ENCODE results near the gene SLC6A12. TPM values are rescaled to one million over a fixed set of nuclear protein-coding genes. Genes with fewer than 3 reads are reported as not detected.

The SLC6A12 gene
- total and polyA plus RNA-seq, 11 donors: 0.11 to 3.8 (median 0.86) TPM; not detected in 1

GRCh38 chr12:209246-209645 is 4.7 kb downstream of the SLC6A12 start:
- no peak for ATAC-seq
- H3K36me3 ChIP-seq: no peaks in the 10 kb centered on the region
- no peak overlapping the region for H3K27ac ChIP-seq
- peaks cover 0 to 13% (median 0%) of the 10 kb centered on the region in 9 donors for H3K27me3 ChIP-seq
- H3K4me1 ChIP-seq: peaks cover 0 to 22% (median under 1%) of the 10 kb centered on the region in 12 donors
- H3K9me3 ChIP-seq: no peaks in the 10 kb centered on the region
- TF ChIP-seq CTCF (IDR thresholded peaks at IDR 0.05) (no peak), POLR2A (IDR thresholded peaks at IDR 0.05) (no peak)
- intact Hi-C loops (cut with DNase I): no loop called here
- no peak overlapping the region for H3K4me3 ChIP-seq
- 80 to 87% (median 85%) methylated on average over 14 to 15 of the region's 15 CpGs for WGBS, 4 donors
- DNase-seq: no peak

- peaks cover 0 to 13% (median 3%) of the 10 kb centered on the region in 9 donors for H3K27me3 ChIP-seq
- no peak for ATAC-seq
- no peak overlapping the region for H3K4me3 ChIP-seq
These were observed 5.1 kb downstream of the SLC6A12 start for GRCh38 chr12:208813-209212.

GRCh38 chr12:207804-208203 is 6.2 kb downstream of the SLC6A12 start:
- TF ChIP-seq CTCF (IDR thresholded peaks at IDR 0.05) (no peak), POLR2A (IDR thresholded peaks at IDR 0.05) (no peak)
- ATAC-seq: no peak
- Histone ChIP-seq H3K36me3 (no peaks in the 10 kb centered on the region), H3K4me1 (peaks cover 0 to 19% (median 6%) of the 10 kb centered on the region in 12 donors), H3K27ac (no peak overlapping the region), H3K9me3 (no peaks in the 10 kb centered on the region), H3K4me3 (no peak overlapping the region), H3K27me3 (peaks cover 0 to 20% (median 0%) of the 10 kb centered on the region in 9 donors)
- DNase-seq: peak in 1 of 5 donors; percentile 43
- WGBS, 4 donors: 74 to 95% (median 92%) methylated on average over 9 to 10 of the region's 10 CpGs
- intact Hi-C loops (cut with DNase I): no loop called here

More at GRCh38 chr12:208813-209212, 5.1 kb downstream of the SLC6A12 start:
- intact Hi-C loops (cut with DNase I): no loop called here
- Histone ChIP-seq H3K4me1 (peaks cover 0 to 27% (median 5%) of the 10 kb centered on the region in 12 donors), H3K36me3 (no peaks in the 10 kb centered on the region), H3K27ac (no peak overlapping the region), H3K9me3 (no peaks in the 10 kb centered on the region)
- TF ChIP-seq CTCF (IDR thresholded peaks at IDR 0.05) (no peak), POLR2A (IDR thresholded peaks at IDR 0.05) (no peak)
- 66 to 73% (median 70%) methylated on average over 4 of the region's 4 CpGs for WGBS, 4 donors
- DNase-seq: peak in 1 of 5 donors; percentile 27

GRCh38 chr12:206746-207440 is 7.1 kb downstream of the SLC6A12 start:
- Histone ChIP-seq H3K27ac (no peak overlapping the region), H3K9me3 (no peaks in the 10 kb centered on the region), H3K4me3 (no peak overlapping the region), H3K4me1 (peaks cover 0 to 12% (median 6%) of the 10 kb centered on the region in 12 donors), H3K27me3 (peaks cover 0 to 25% (median 0%) of the 10 kb centered on the region in 9 donors), H3K36me3 (no peaks in the 10 kb centered on the region)
- DNase-seq: peak in 1 of 5 donors; percentile 22
- 88 to 94% (median 92%) methylated on average over 20 to 21 of the region's 21 CpGs for WGBS, 4 donors
- no peak for TF ChIP-seq CTCF (IDR thresholded peaks at IDR 0.05)
- TF ChIP-seq POLR2A (IDR thresholded peaks at IDR 0.05): no peak
- intact Hi-C loops (cut with DNase I): no loop called here
- ATAC-seq: peak in 1 of 4 donors; percentile 6

Measured in heart left ventricle (tissue), 16 donors.